GM23248 (cell line): ENCODE results near the gene RAI14.

Experiments used
- EZH2 ChIP-seq: fragments of 200-600 bp; sonication (generic); IDR thresholded peaks from 2 replicates; pipeline ENCODE4 v1.6.1; 2018; ENCODE audit warnings: antibody characterized with exemption, mild to moderate bottlenecking; ENCODE audit not compliant: insufficient read depth, poor library complexity, severe bottlenecking
- EZH2phosphoT487 ChIP-seq: fragments of 200-600 bp; sonication (generic); IDR thresholded peaks from 2 replicates; pipeline ENCODE4 v1.6.1; 2018; ENCODE audit warnings: antibody characterized with exemption, moderate library complexity, mild to moderate bottlenecking, low read depth; ENCODE audit not compliant: insufficient read depth

GRCh38 chr5:34626751-34627150 is 29.4 kb upstream of the RAI14 start:
- TF ChIP-seq EZH2phosphoT487 (no peak), EZH2 (no peak)
